Measurements from ENCODE around the gene ASH1L. TPM values are rescaled to one million over a fixed set of nuclear protein-coding genes. Genes with fewer than 3 reads are reported as not detected.

The ASH1L gene
- total and polyA plus RNA-seq, 9 of the 15 experiments (the other 6 are each of a cell fraction or from before 2014, with no cell fraction given) = 2.0 to 23.3 (median 14.6) TPM

DNA sequence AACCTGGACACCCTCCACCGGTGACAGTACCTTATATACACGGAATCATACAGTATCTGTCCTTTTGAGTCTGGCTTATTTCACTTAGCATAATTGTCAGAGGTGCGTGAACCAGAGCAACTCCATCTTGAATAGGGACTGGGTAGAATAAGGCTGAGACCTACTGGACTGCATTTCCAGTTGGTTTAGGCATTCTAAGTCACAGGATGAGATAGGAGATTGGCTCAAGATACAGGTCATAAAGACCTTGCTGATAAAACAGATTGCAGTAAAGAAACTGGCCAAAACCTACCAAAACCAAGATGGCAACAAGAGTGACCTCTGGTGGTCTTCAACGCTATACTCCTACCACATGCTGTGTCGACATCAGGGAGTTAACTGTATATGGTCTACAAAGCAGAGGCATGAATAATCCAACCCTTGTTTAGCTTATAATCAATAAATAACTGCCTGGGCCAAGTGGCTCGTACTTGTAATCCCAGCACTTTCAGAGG lies 255.3 kb downstream of the ASH1L start (continued):
- TF ChIP-seq, protein P1, sequence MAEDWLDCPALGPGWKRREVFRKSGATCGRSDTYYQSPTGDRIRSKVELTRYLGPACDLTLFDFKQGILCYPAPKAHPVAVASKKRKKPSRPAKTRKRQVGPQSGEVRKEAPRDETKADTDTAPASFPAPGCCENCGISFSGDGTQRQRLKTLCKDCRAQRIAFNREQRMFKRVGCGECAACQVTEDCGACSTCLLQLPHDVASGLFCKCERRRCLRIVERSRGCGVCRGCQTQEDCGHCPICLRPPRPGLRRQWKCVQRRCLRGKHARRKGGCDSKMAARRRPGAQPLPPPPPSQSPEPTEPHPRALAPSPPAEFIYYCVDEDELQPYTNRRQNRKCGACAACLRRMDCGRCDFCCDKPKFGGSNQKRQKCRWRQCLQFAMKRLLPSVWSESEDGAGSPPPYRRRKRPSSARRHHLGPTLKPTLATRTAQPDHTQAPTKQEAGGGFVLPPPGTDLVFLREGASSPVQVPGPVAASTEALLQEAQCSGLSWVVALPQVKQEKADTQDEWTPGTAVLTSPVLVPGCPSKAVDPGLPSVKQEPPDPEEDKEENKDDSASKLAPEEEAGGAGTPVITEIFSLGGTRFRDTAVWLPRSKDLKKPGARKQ (CRISPR knock-in tag; IDR thresholded peaks at IDR 0.05) = peak; percentile 24; the same call in 1 of the 2 replicates
- TF ChIP-seq ETV1 (tag; conservative IDR thresholded peaks at IDR 0.05; ENCODE audit: low read depth) (peak; percentile 82), CHCHD3 (CRISPR knock-in tag; IDR thresholded peaks at IDR 0.05) (no peak), SMARCA4 (IDR thresholded peaks at IDR 0.05) (peak; percentile 24; the same call in 1 of the 2 replicates), ZNF311 (CRISPR knock-in tag; IDR thresholded peaks at IDR 0.05) (peak; percentile 96), ZFP1 (CRISPR knock-in tag; IDR thresholded peaks at IDR 0.05) (peak; percentile 72; the same call in 1 of the 2 replicates), ZNF766 (CRISPR knock-in tag; conservative IDR thresholded peaks at IDR 0.05) (peak; percentile 92), NUFIP1 (IDR thresholded peaks at IDR 0.05; ENCODE audit: partially characterized antibody) (peak; percentile 66)
- TF ChIP-seq, protein P2, sequence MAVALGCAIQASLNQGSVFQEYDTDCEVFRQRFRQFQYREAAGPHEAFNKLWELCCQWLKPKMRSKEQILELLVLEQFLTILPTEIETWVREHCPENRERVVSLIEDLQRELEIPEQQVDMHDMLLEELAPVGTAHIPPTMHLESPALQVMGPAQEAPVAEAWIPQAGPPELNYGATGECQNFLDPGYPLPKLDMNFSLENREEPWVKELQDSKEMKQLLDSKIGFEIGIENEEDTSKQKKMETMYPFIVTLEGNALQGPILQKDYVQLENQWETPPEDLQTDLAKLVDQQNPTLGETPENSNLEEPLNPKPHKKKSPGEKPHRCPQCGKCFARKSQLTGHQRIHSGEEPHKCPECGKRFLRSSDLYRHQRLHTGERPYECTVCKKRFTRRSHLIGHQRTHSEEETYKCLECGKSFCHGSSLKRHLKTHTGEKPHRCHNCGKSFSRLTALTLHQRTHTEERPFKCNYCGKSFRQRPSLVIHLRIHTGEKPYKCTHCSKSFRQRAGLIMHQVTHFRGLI (CRISPR knock-in tag; IDR thresholded peaks at IDR 0.05) = peak; percentile 98
- TF ChIP-seq, protein P3, sequence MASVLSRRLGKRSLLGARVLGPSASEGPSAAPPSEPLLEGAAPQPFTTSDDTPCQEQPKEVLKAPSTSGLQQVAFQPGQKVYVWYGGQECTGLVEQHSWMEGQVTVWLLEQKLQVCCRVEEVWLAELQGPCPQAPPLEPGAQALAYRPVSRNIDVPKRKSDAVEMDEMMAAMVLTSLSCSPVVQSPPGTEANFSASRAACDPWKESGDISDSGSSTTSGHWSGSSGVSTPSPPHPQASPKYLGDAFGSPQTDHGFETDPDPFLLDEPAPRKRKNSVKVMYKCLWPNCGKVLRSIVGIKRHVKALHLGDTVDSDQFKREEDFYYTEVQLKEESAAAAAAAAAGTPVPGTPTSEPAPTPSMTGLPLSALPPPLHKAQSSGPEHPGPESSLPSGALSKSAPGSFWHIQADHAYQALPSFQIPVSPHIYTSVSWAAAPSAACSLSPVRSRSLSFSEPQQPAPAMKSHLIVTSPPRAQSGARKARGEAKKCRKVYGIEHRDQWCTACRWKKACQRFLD (CRISPR knock-in tag; IDR thresholded peaks at IDR 0.05) = peak; percentile 98
- TF ChIP-seq, protein P4, sequence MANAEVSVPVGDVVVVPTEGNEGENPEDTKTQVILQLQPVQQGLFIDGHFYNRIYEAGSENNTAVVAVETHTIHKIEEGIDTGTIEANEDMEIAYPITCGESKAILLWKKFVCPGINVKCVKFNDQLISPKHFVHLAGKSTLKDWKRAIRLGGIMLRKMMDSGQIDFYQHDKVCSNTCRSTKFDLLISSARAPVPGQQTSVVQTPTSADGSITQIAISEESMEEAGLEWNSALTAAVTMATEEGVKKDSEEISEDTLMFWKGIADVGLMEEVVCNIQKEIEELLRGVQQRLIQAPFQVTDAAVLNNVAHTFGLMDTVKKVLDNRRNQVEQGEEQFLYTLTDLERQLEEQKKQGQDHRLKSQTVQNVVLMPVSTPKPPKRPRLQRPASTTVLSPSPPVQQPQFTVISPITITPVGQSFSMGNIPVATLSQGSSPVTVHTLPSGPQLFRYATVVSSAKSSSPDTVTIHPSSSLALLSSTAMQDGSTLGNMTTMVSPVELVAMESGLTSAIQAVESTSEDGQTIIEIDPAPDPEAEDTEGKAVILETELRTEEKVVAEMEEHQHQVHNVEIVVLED (CRISPR knock-in tag; IDR thresholded peaks at IDR 0.05) = peak; percentile 82
- TF ChIP-seq, protein P5, sequence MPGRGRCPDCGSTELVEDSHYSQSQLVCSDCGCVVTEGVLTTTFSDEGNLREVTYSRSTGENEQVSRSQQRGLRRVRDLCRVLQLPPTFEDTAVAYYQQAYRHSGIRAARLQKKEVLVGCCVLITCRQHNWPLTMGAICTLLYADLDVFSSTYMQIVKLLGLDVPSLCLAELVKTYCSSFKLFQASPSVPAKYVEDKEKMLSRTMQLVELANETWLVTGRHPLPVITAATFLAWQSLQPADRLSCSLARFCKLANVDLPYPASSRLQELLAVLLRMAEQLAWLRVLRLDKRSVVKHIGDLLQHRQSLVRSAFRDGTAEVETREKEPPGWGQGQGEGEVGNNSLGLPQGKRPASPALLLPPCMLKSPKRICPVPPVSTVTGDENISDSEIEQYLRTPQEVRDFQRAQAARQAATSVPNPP (IDR thresholded peaks at IDR 0.05; ENCODE audit: borderline replicate concordance, insufficient read depth, insufficient read length) = no peak
- TF ChIP-seq, protein P6, sequence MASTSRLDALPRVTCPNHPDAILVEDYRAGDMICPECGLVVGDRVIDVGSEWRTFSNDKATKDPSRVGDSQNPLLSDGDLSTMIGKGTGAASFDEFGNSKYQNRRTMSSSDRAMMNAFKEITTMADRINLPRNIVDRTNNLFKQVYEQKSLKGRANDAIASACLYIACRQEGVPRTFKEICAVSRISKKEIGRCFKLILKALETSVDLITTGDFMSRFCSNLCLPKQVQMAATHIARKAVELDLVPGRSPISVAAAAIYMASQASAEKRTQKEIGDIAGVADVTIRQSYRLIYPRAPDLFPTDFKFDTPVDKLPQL (IDR thresholded peaks at IDR 0.05; ENCODE audit: extremely low read depth, insufficient read length) = no peak
- TF ChIP-seq, protein P7, sequence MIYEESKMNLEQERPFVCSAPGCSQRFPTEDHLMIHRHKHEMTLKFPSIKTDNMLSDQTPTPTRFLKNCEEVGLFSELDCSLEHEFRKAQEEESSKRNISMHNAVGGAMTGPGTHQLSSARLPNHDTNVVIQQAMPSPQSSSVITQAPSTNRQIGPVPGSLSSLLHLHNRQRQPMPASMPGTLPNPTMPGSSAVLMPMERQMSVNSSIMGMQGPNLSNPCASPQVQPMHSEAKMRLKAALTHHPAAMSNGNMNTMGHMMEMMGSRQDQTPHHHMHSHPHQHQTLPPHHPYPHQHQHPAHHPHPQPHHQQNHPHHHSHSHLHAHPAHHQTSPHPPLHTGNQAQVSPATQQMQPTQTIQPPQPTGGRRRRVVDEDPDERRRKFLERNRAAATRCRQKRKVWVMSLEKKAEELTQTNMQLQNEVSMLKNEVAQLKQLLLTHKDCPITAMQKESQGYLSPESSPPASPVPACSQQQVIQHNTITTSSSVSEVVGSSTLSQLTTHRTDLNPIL (CRISPR knock-in tag; IDR thresholded peaks at IDR 0.05) = peak; percentile 96
- TF ChIP-seq, protein P8, sequence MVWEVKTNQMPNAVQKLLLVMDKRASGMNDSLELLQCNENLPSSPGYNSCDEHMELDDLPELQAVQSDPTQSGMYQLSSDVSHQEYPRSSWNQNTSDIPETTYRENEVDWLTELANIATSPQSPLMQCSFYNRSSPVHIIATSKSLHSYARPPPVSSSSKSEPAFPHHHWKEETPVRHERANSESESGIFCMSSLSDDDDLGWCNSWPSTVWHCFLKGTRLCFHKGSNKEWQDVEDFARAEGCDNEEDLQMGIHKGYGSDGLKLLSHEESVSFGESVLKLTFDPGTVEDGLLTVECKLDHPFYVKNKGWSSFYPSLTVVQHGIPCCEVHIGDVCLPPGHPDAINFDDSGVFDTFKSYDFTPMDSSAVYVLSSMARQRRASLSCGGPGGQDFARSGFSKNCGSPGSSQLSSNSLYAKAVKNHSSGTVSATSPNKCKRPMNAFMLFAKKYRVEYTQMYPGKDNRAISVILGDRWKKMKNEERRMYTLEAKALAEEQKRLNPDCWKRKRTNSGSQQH (CRISPR knock-in tag; IDR thresholded peaks at IDR 0.05) = peak; percentile 88; the same call in 1 of the 2 replicates
